ENCODE measurements around the gene STAT5B.

Gene STAT5B

GRCh38 chr17:42284566-42284965 is 8.4 kb upstream of the STAT5B start:
- DNase-seq (ENCODE audit: low read depth), result no peak

GRCh38 chr17:42284024-42284369 is 7.8 kb upstream of the STAT5B start:
- no peak for DNase-seq (ENCODE audit: low read depth)

- no peak for DNase-seq (ENCODE audit: low read depth)
Measured at GRCh38 chr17:42283241-42284023, 7.2 kb upstream of the STAT5B start.

- no peak for DNase-seq (ENCODE audit: low read depth)
Measured at GRCh38 chr17:42282478-42283080, 6.4 kb upstream of the STAT5B start.

DNA sequence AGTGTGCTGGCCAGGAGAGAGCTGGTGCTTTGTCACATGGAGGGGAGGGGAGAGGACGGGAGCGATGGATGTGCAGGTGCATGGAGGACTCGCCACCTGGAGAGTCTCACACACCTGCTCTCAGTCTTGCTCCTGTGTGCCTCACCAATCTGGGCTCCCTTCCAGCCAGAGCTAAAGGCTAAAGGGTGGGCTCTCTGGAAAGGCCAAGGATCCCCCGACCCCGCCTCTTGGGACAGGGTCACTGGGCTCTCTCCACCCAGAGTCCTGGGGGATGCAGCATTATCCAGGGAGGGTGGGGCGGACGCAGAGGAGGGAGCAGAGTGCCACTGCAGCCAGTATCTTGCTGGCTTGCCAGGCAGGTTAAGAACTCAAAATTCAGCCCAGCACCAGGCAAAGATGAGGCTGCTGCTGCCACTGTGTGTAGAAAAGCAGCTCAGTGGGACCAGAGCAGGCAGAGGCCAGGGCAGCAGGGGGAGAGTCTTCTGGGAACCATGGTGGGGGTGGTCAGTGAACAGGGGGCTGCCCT is 5.4 kb upstream of the STAT5B start:
- no peak for DNase-seq (ENCODE audit: low read depth)

GRCh38 chr17:42279776-42280630 is 3.8 kb upstream of the STAT5B start:
- no peak for DNase-seq (ENCODE audit: low read depth)

DNA sequence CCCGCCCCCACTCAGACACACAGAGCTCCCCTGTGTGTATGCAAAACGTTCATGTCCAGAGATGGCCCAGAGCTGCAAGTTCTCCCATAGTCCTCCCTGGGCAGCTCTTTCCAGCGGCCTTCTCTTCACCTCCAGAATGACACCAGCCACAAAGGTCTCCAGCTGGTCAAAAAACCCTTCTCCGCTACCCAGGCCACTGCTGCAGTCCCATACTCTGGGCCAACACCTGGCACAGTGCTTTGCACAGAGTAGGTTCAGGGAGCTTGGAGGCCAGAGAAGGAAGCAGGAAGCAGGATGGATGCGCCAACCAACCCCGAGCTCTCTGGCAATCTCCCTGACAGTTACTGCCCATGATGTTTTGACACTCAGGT is 1.1 kb upstream of the STAT5B start:
- DNase-seq (ENCODE audit: low read depth), result no peak

- peak; percentile 33 for DNase-seq (ENCODE audit: low read depth)
Measured at GRCh38 chr17:42276609-42277341, 584 bp upstream of the STAT5B start.

- DNase-seq (ENCODE audit: low read depth), result no peak
Measured at GRCh38 chr17:42275527-42276358, 448 bp downstream of the STAT5B start.

GRCh38 chr17:42274812-42275526 is 1.2 kb downstream of the STAT5B start:
- DNase-seq (ENCODE audit: low read depth), result no peak

- DNase-seq (ENCODE audit: low read depth), result no peak
Measured at GRCh38 chr17:42274253-42274542, 2.0 kb downstream of the STAT5B start.

DNA sequence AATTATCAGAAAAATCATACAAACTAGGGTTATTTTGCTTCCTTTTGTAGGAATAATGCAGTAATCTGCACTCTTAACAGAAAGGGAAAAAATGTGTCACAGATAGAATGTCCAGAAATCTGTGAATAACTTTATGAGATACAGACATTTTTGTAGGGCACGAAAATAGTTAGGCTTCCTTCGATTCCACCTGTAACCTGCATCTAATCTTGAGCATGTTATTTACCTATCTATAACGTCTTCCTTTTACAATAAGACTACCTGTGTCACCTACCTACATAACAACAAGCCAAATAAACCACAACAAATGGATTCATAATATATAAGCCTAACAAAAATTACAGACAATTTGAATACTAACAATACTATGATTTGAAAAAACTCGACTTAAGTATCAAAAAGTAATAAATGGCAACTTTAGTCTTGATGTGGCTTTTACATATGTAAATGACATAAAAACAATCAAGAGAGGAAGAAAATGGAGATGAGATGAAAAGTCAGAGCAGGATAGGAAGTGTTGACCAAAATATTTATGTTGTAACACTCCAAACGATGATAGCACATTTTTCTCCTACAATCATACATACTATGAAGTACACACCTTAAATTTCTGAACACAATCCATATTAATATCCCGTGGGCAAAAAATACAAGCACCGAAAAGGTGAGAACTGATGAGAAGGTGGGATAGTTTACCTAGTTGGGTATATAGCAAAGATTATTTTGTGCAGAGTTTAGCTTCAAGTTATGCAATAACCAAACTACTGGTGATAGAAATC is 2.5 kb downstream of the STAT5B start:
- DNase-seq (ENCODE audit: low read depth), result no peak

GRCh38 chr17:42272162-42272907 is 3.9 kb downstream of the STAT5B start:
- no peak for DNase-seq (ENCODE audit: low read depth)

DNA sequence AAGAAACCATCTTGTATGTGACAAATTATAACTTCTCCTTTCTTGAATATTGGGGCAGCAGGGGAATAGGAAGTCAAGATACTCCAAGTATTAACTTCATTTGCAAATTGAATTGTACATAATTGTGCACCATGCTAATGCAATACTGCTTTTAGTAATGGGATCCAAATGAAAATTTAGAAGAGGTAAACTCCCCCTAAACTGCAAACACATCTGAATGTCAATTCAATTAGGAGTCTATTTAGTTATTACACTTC is 4.5 kb downstream of the STAT5B start:
- DNase-seq (ENCODE audit: low read depth), result no peak

- DNase-seq (ENCODE audit: low read depth), result no peak
Measured at GRCh38 chr17:42271006-42271778, 5.0 kb downstream of the STAT5B start.

GRCh38 chr17:42270596-42270995 is 5.6 kb downstream of the STAT5B start:
- DNase-seq (ENCODE audit: low read depth), result no peak

DNA sequence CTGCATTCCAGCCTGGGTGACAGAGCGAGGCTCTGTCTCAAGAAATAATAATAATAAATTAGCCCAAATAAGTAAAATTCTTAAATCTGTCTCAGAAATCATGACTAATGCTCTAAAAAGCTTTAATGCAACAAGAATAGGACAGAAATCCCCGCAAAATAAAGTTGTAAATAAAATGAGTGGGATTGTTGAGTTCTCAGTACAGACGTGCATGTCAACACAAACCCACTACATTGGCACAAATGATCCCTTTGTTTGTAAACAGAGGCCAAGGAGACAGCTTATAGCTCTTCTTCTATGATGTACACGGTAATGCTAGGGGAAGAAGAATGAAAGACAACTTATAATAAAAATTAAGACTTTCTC is 6.0 kb downstream of the STAT5B start:
- DNase-seq (ENCODE audit: low read depth), result no peak

DNA sequence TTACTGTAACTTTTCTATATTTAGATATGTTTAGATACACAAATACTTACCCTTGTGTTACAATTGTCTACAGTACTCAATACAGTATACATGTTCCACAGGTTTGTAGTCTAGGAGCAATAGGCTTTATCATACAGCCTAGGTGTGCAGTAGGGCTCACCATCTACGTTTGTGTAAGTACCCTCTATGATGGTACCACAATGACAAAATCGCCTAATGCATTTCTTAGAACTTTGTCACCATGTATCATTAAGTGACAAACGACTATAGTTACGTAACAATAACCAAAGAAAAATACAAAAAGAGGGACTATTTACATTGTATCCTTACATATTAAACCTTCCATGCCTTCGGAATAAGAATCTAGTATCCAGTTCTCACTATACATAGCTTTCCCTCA is 8.0 kb downstream of the STAT5B start:
- DNase-seq (ENCODE audit: low read depth), result no peak
